RWPE2 (cell line): Measurements from ENCODE around the gene CHD9.
A peak's percentile ranks its signal among the peaks of the same experiment; 100 is the strongest.

Experiments
- ATAC-seq: fragments of 200-7000 bp; cut with Tn5 transposase; 3 replicates; pipeline ENCODE4 v1.9.1; 2021; ENCODE audit warnings: low read depth
- DNase-seq: peaks from one replicate; pipeline ENCODE4 v3.0.0-alpha.2; 2020; ENCODE audit warnings: low spot score
- H3K27ac ChIP-seq: fragments of 450-650 bp; 2 replicates; pipeline ENCODE4 v1.5.1; 2017; ENCODE audit warnings: mild to moderate bottlenecking; ENCODE audit not compliant: poor library complexity, severe bottlenecking
- H3K27me3 ChIP-seq: fragments of 250-450 bp; sonication (Bioruptor Pico); 2 replicates; pipeline ENCODE4 v1.5.1; 2021; ENCODE audit warnings: mild to moderate bottlenecking, moderate library complexity; ENCODE audit not compliant: insufficient read depth, poor library complexity, severe bottlenecking
- H3K36me3 ChIP-seq: fragments of 250-450 bp; sonication (Bioruptor Pico); 2 replicates; pipeline ENCODE4 v1.5.1; 2020; ENCODE audit warnings: low read depth, mild to moderate bottlenecking, moderate library complexity
- H3K4me1 ChIP-seq: fragments of 250-450 bp; sonication (Bioruptor Pico); 2 replicates; pipeline ENCODE4 v1.5.1; 2021; ENCODE audit warnings: mild to moderate bottlenecking, moderate library complexity; ENCODE audit not compliant: insufficient read depth, poor library complexity, severe bottlenecking
- H3K4me3 ChIP-seq: fragments of 250-450 bp; sonication (Bioruptor Pico); 2 replicates; pipeline ENCODE4 v1.5.1; 2021; ENCODE audit warnings: mild to moderate bottlenecking, moderate library complexity; ENCODE audit not compliant: severe bottlenecking
- H3K9me3 ChIP-seq: fragments of 250-450 bp; sonication (Bioruptor Pico); 2 replicates; pipeline ENCODE4 v1.5.1; 2021; ENCODE audit warnings: mild to moderate bottlenecking, moderate library complexity; ENCODE audit not compliant: severe bottlenecking
- CTCF ChIP-seq: fragments of 450-650 bp; IDR thresholded peaks from one replicate; pipeline ENCODE4 v1.5.1; 2017; ENCODE audit warnings: mild to moderate bottlenecking, moderate library complexity; ENCODE audit not compliant: poor library complexity, severe bottlenecking

The CHD9 gene

GRCh38 chr16:53112015-53112414, 57.2 kb downstream of the CHD9 start:
- Histone ChIP-seq H3K27me3 (no peaks in the 10 kb centered on the region), H3K36me3 (peaks cover 12% of the 10 kb centered on the region), H3K27ac (peak overlapping the region; percentile 9), H3K4me1 (no peaks in the 10 kb centered on the region), H3K4me3 (no peak overlapping the region), H3K9me3 (no peaks in the 10 kb centered on the region)
- no peak for TF ChIP-seq CTCF
- DNase-seq: no peak
- ATAC-seq: no peak

GRCh38 chr16:53115047-53115446, 60.3 kb downstream of the CHD9 start:
- TF ChIP-seq CTCF: no peak
- no peak overlapping the region for H3K27ac ChIP-seq
- no peak overlapping the region for H3K4me3 ChIP-seq
- DNase-seq (no peak), ATAC-seq (no peak)
- H3K4me1 ChIP-seq: no peaks in the 10 kb centered on the region
- H3K9me3 ChIP-seq: no peaks in the 10 kb centered on the region
- H3K36me3 ChIP-seq: peaks cover 25% of the 10 kb centered on the region
- H3K27me3 ChIP-seq: no peaks in the 10 kb centered on the region

GRCh38 chr16:53115773-53116172, 61.0 kb downstream of the CHD9 start:
- H3K4me1 ChIP-seq: no peaks in the 10 kb centered on the region
- DNase-seq: no peak
- no peak for TF ChIP-seq CTCF
- no peak for ATAC-seq
- H3K4me3 ChIP-seq: no peak overlapping the region
- H3K9me3 ChIP-seq: no peaks in the 10 kb centered on the region
- peaks cover 25% of the 10 kb centered on the region for H3K36me3 ChIP-seq
- H3K27ac ChIP-seq: no peak overlapping the region
- H3K27me3 ChIP-seq: no peaks in the 10 kb centered on the region

GRCh38 chr16:53121043-53121620, 66.3 kb downstream of the CHD9 start:
- Histone ChIP-seq H3K36me3 (peaks cover 21% of the 10 kb centered on the region), H3K27ac (no peak overlapping the region), H3K9me3 (no peaks in the 10 kb centered on the region), H3K4me3 (no peak overlapping the region), H3K4me1 (no peaks in the 10 kb centered on the region), H3K27me3 (no peaks in the 10 kb centered on the region)
- no peak for ATAC-seq
- DNase-seq: no peak
- TF ChIP-seq CTCF: no peak

GRCh38 chr16:53121661-53122060, 66.9 kb downstream of the CHD9 start:
- peaks cover 20% of the 10 kb centered on the region for H3K36me3 ChIP-seq
- DNase-seq (no peak), ATAC-seq (no peak)
- H3K4me3 ChIP-seq: no peak overlapping the region
- H3K27me3 ChIP-seq: no peaks in the 10 kb centered on the region
- no peaks in the 10 kb centered on the region for H3K9me3 ChIP-seq
- TF ChIP-seq CTCF: no peak
- H3K4me1 ChIP-seq: no peaks in the 10 kb centered on the region
- H3K27ac ChIP-seq: no peak overlapping the region
